ENCODE results near the gene PBX1. TPM values are rescaled to one million over a fixed set of nuclear protein-coding genes. Genes with fewer than 3 reads are reported as not detected.

Gene PBX1
- total RNA-seq, 4 donors from 2014 or later: 14.4 to 34.6 (median 22.0) TPM

GRCh38 chr1:164806531-164806930 lies 247.5 kb downstream of the PBX1 start:
- DNase-seq (ENCODE audit: low spot score in 2 of 2): no peak
- H3K4me1 ChIP-seq: no peaks in the 10 kb centered on the region
- no peak overlapping the region for H3K27ac ChIP-seq
- H3K4me3 ChIP-seq: no peak overlapping the region
- no peaks in the 10 kb centered on the region for H3K27me3 ChIP-seq
- H3K9me3 ChIP-seq: no peaks in the 10 kb centered on the region
- H3K36me3 ChIP-seq: peaks cover 18% of the 10 kb centered on the region
- TF ChIP-seq EP300 (IDR thresholded peaks at IDR 0.05): no peak
- TF ChIP-seq CTCF (IDR thresholded peaks at IDR 0.05): no peak
- TF ChIP-seq POLR2A (IDR thresholded peaks at IDR 0.05): no peak
- no peak for TF ChIP-seq POLR2AphosphoS5 (IDR thresholded peaks at IDR 0.05)
- 89% methylated on average over 6 of the region's 6 CpGs for WGBS

GRCh38 chr1:164813776-164814175 lies 254.8 kb downstream of the PBX1 start:
- Histone ChIP-seq H3K27me3 (no peaks in the 10 kb centered on the region), H3K4me1 (no peaks in the 10 kb centered on the region), H3K4me3 (no peak overlapping the region), H3K36me3 (peaks cover 6% of the 10 kb centered on the region), H3K27ac (no peak overlapping the region), H3K9me3 (no peaks in the 10 kb centered on the region)
- no peak for DNase-seq (ENCODE audit: low spot score in 2 of 2)
- 89% methylated on average over 1 of the region's 1 CpG for WGBS
- TF ChIP-seq POLR2AphosphoS5 (IDR thresholded peaks at IDR 0.05) (no peak), CTCF (IDR thresholded peaks at IDR 0.05) (no peak), EP300 (IDR thresholded peaks at IDR 0.05) (no peak), POLR2A (IDR thresholded peaks at IDR 0.05) (no peak)

- Histone ChIP-seq H3K9me3 (no peaks in the 10 kb centered on the region), H3K36me3 (peaks cover 17% of the 10 kb centered on the region), H3K4me3 (no peak overlapping the region), H3K27me3 (no peaks in the 10 kb centered on the region), H3K4me1 (no peaks in the 10 kb centered on the region), H3K27ac (no peak overlapping the region)
- no peak for DNase-seq (ENCODE audit: low spot score in 2 of 2)
- WGBS: 96% methylated on average over 9 of the region's 9 CpGs
- TF ChIP-seq POLR2AphosphoS5 (IDR thresholded peaks at IDR 0.05): no peak
- no peak for TF ChIP-seq POLR2A (IDR thresholded peaks at IDR 0.05)
- no peak for TF ChIP-seq EP300 (IDR thresholded peaks at IDR 0.05)
Measured at GRCh38 chr1:164821648-164822047, 262.7 kb downstream of the PBX1 start.

GRCh38 chr1:164823486-164824279 lies 264.7 kb downstream of the PBX1 start:
- no peak for DNase-seq (ENCODE audit: low spot score in 2 of 2)
- peaks cover 17% of the 10 kb centered on the region for H3K36me3 ChIP-seq
- H3K27me3 ChIP-seq: no peaks in the 10 kb centered on the region
- TF ChIP-seq CTCF (IDR thresholded peaks at IDR 0.05): no peak
- TF ChIP-seq POLR2AphosphoS5 (IDR thresholded peaks at IDR 0.05): no peak
- no peak for TF ChIP-seq EP300 (IDR thresholded peaks at IDR 0.05)
- no peak overlapping the region for H3K27ac ChIP-seq
- H3K4me1 ChIP-seq: no peaks in the 10 kb centered on the region
- 37% methylated on average over 5 of the region's 5 CpGs for WGBS
- H3K4me3 ChIP-seq: no peak overlapping the region
- no peaks in the 10 kb centered on the region for H3K9me3 ChIP-seq

DNA sequence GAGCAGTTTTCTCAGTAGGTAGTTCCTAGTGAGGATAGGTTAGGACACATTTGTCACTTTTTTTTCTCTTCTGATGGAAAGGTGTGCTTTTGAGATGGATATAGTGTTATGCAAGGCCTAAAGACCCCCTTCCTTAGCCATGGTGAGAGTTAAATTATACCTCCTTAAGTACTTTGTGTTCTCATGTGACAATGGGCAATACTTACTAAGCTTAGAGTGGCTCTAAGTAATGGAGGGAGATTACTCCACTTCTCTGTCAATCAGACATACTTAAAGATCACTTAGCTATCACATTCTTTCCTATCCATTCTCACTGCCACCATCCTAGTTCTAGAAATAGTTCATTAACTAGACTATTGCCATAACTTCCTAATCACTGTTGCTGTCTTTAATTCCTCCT lies 265.6 kb downstream of the PBX1 start:
- no peak overlapping the region for H3K4me3 ChIP-seq
- peaks cover 17% of the 10 kb centered on the region for H3K36me3 ChIP-seq
- no peak for TF ChIP-seq POLR2A (IDR thresholded peaks at IDR 0.05)
- no peak for TF ChIP-seq CTCF (IDR thresholded peaks at IDR 0.05)
- TF ChIP-seq EP300 (IDR thresholded peaks at IDR 0.05): no peak
- TF ChIP-seq POLR2AphosphoS5 (IDR thresholded peaks at IDR 0.05): no peak
- no peak overlapping the region for H3K27ac ChIP-seq
- DNase-seq (ENCODE audit: low spot score in 2 of 2): no peak
- H3K9me3 ChIP-seq: no peaks in the 10 kb centered on the region
- H3K4me1 ChIP-seq: no peaks in the 10 kb centered on the region
- no peaks in the 10 kb centered on the region for H3K27me3 ChIP-seq
